Mucosa of descending colon (tissue), 3 donors: ENCODE data around the gene SNX32. TPM values are rescaled to one million over a fixed set of nuclear protein-coding genes. Genes with fewer than 3 reads are reported as not detected.

Experiments used
- ATAC-seq: fragments of 200-7000 bp; cut with Tn5 transposase; one replicate; pipeline ENCODE4 v1.9.1; 2020; ENCODE audit warnings: mild to moderate bottlenecking, moderate library complexity
- DNase-seq, 3 donors: peaks; one replicate each; pipeline ENCODE4 v3.0.0-alpha.2; 2020
- H3K36me3 ChIP-seq: fragments of 200-600 bp; one replicate; pipeline ENCODE4 v1.8.0; 2021; ENCODE audit warnings: low read depth, mild to moderate bottlenecking
- H3K4me1 ChIP-seq: fragments of 200-600 bp; one replicate; pipeline ENCODE4 v1.8.0; 2021; ENCODE audit warnings: low read depth, mild to moderate bottlenecking
- H3K4me3 ChIP-seq: fragments of 200-600 bp; one replicate; pipeline ENCODE4 v1.8.0; 2021; ENCODE audit warnings: mild to moderate bottlenecking
- H3K9me3 ChIP-seq: fragments of 200-600 bp; one replicate; pipeline ENCODE4 v1.8.0; 2021; ENCODE audit warnings: mild to moderate bottlenecking
- CTCF ChIP-seq: fragments of 200-600 bp; IDR thresholded peaks from one replicate; pipeline ENCODE4 v1.8.0; 2022; ENCODE audit warnings: antibody characterized with exemption, mild to moderate bottlenecking
- intact Hi-C, 2 donors: fragments of 100-400 bp; cut with DNase I in 1 of 2; cut with micrococcal nuclease in 1 of 2; formaldehyde crosslinking; loops; one replicate each; pipeline versions ENCODE4 v1.11.0 to v1.11.1; 2022; cut with DNase I, micrococcal nuclease
- total RNA-seq, 3 donors: library from RNA; stranded (reverse); fragmentation: NEBNext Ultra II Directional in 2 of 3; extraction: Animal tissue kit (Norgen Biotek cat#: 25700) in 2 of 3; gene quantifications; one replicate each; pipeline versions ENCODE4 v1.2.1 to v1.2.4, GENCODE V29; 2021 to 2023
- donor health status: DM: no; HTN: no; CAD: no; lungs with moderate emphysema.
- donor health status: DM: no; HTN: no; CAD: no.
- donor health status: DM: no; HTN: yes; CAD: no.

SNX32 gene
- total RNA-seq, 3 donors from 2014 or later: 1.1 to 9.4 (median 1.4) TPM

DNA sequence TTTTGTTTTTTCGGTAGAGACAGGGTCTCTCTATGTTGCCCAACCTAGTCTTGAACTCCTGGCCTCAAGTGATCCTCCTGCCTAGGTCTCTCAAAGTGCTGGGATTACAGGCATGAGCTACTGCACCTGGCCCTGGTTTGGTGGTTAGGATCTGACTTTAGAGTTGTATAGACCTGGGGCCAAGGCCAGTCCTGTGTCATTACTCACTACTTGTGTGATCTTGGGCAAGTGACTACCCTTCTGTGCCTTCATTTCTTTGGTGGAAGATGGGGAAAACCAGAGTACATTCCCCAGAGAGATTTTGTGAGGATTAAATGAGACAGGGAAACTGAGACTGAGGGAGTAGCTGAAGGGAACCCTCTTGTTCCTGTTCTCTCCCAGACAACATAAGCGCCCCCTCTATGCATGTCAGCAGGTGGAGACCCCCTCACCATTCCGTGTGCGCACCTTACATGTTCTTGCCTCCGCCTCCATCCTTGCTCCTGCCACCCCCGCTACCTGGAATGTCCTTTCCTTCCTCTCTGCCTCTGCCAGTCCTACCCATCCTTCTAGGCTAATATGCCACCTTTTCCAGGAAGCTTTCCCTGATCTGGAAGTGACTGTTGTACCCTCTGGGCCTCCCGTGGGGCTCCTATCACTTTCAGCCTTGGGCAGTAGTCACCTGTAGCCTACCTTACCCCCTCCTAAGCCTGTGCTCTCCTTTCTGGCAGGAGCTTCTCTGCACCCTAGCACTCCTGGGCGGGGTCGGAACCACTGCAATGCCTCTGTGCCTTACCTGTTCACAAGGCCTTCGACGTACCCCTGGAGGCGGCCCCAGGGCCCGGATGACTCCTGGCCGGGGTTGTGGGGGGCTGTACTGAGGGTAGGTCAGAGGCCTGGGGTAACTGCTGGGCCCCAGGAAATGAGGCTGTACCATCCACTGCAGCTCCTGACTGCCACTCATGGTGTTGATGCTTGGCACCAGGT lies 62.6 kb downstream of the SNX32 start:
- no peak overlapping the region for H3K4me3 ChIP-seq
- H3K4me1 ChIP-seq: peaks cover 24% of the 10 kb centered on the region
- no peaks in the 10 kb centered on the region for H3K36me3 ChIP-seq
- DNase-seq: peak in 1 of 3 donors; percentile 27
- intact Hi-C loops: no loop called here
- ATAC-seq: no peak
- H3K9me3 ChIP-seq: no peaks in the 10 kb centered on the region
- no peak for TF ChIP-seq CTCF

- intact Hi-C loops: no loop called here
- H3K36me3 ChIP-seq: no peaks in the 10 kb centered on the region
- ATAC-seq (no peak), DNase-seq (no peak)
- H3K4me1 ChIP-seq: peaks cover 17% of the 10 kb centered on the region
- no peaks in the 10 kb centered on the region for H3K9me3 ChIP-seq
- no peak overlapping the region for H3K4me3 ChIP-seq
- TF ChIP-seq CTCF: no peak
Measured at GRCh38 chr11:65897020-65897471, 63.3 kb downstream of the SNX32 start.

GRCh38 chr11:65898656-65899355 lies 65.0 kb downstream of the SNX32 start:
- ATAC-seq (no peak), DNase-seq (no peak)
- no peaks in the 10 kb centered on the region for H3K9me3 ChIP-seq
- intact Hi-C loops: no loop called here
- no peak overlapping the region for H3K4me3 ChIP-seq
- peaks cover 16% of the 10 kb centered on the region for H3K4me1 ChIP-seq
- H3K36me3 ChIP-seq: no peaks in the 10 kb centered on the region
- TF ChIP-seq CTCF: no peak

DNA sequence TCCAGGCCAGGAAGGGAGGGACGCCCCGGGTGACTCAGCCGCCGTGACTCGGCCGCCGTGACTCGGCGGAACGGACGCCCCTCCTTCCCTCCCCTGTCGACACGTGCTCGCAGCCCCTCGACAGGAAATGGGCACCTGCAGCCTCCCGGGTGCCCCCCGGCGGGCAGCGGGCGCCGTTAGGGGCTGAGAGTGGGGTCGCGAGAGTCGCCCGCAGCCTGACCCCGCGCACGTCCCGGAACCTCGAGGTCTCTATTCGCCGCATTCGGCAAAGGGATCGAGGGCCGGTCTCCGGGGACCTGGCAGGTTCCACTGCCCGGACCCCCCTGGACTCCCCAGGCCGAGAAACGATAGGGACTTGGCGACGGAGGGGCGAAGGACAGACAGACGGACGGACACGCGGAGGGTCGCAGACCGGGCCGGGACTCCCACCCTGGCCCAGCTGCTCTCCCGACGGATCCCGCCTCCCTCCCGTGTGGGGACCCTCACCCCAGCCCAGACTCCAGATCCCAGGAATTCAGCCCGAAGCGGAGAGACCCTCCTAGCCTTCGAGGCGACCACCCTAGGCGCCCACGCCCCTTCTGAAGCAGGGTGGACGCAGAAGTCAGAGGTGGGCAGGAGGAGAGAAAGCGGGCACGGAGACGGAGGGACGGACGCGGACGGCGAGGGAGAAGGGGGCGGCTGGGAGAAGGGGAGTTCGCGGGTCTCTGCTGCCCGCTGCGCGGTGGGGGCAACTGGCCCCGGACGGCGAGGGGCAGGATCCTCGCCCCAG lies 65.8 kb downstream of the SNX32 start:
- DNase-seq (peak in 2 of 3 donors; percentile 71 to 82), ATAC-seq (peak; percentile 61)
- peaks cover 16% of the 10 kb centered on the region for H3K4me1 ChIP-seq
- intact Hi-C loops: no loop called here
- H3K4me3 ChIP-seq: no peak overlapping the region
- H3K36me3 ChIP-seq: no peaks in the 10 kb centered on the region
- no peaks in the 10 kb centered on the region for H3K9me3 ChIP-seq
- TF ChIP-seq CTCF: no peak

- Histone ChIP-seq H3K9me3 (no peaks in the 10 kb centered on the region), H3K36me3 (no peaks in the 10 kb centered on the region), H3K4me3 (no peak within 1 kb of the TSS), H3K4me1 (peaks cover 16% of the 10 kb centered on the region)
- intact Hi-C loops: no loop called here
- TF ChIP-seq CTCF: no peak
- DNase-seq (peak; percentile 96 to 97 (median 96)), ATAC-seq (peak; percentile 96)
Measured at GRCh38 chr11:65900125-65900898, 66.5 kb downstream of the SNX32 start, which contains the start of gene FOSL1. FOSL1 (minus strand) TSS chr11:65900388; CDS start chr11:65900339, 49 bp downstream.
